ENCODE measurements around the gene ADM.

- no peak for TF ChIP-seq ZNF274 (IDR thresholded peaks at IDR 0.05; ENCODE audit: low read depth, low read length)
- no peak for TF ChIP-seq YY1 (IDR thresholded peaks at IDR 0.05; ENCODE audit: insufficient read depth, insufficient read length)
Measured at GRCh38 chr11:10352921-10353550, 48.2 kb downstream of the ADM start.
